SU-DHL-6 (cell line): ENCODE measurements around the gene HSPBP1.

Source experiments
- H2AFZ ChIP-seq: fragments of 200-600 bp; sonication (generic); 2 replicates; pipeline ENCODE4 v1.6.1; 2014; ENCODE audit warnings: low read depth, mild to moderate bottlenecking, moderate library complexity, mixed read lengths, antibody characterized with exemption, low read length; ENCODE audit not compliant: severe bottlenecking
- H3F3A ChIP-seq: fragments of 200-600 bp; shearing (Covaris generic); 2 replicates; pipeline ENCODE4 v1.6.0; 2016; ENCODE audit warnings: antibody characterized with exemption, mild to moderate bottlenecking; ENCODE audit not compliant: insufficient read depth
- H3K27ac ChIP-seq: fragments of 200-600 bp; sonication (generic); 2 replicates; pipeline ENCODE4 v1.5.1; 2016; ENCODE audit warnings: low read depth, mild to moderate bottlenecking, low read length, moderate library complexity, mixed read lengths
- H3K27me3 ChIP-seq: fragments of 200-600 bp; sonication (generic), shearing (Covaris generic); 2 replicates; pipeline ENCODE4 v1.6.0; 2014; ENCODE audit warnings: mild to moderate bottlenecking, low read length
- H3K36me3 ChIP-seq: fragments of 200-600 bp; sonication (generic); 2 replicates; pipeline ENCODE4 v1.6.1; 2014; ENCODE audit warnings: mild to moderate bottlenecking, low read length, mixed read lengths
- H3K4me2 ChIP-seq: fragments of 300-600, 200-600 bp; shearing (Covaris generic), sonication (generic); 2 replicates; pipeline ENCODE4 v1.6.0; 2014; ENCODE audit warnings: low read length, low read depth, mild to moderate bottlenecking; ENCODE audit not compliant: poor library complexity, severe bottlenecking
- H3K4me3 ChIP-seq: fragments of 200-600 bp; sonication (generic); 2 replicates; pipeline ENCODE4 v1.5.1; 2014; ENCODE audit warnings: antibody characterized with exemption, low read length, mild to moderate bottlenecking, mixed read lengths; ENCODE audit not compliant: insufficient read depth, poor library complexity, severe bottlenecking
- H3K79me2 ChIP-seq: fragments of 200-600 bp; sonication (generic); 2 replicates; pipeline ENCODE4 v1.6.1; 2014; ENCODE audit warnings: mild to moderate bottlenecking, low read length, moderate library complexity; ENCODE audit not compliant: insufficient read depth
- H3K9ac ChIP-seq: fragments of 200-600 bp; sonication (generic); 2 replicates; pipeline ENCODE4 v1.7.0; 2014; ENCODE audit warnings: mild to moderate bottlenecking, low read length
- H3K9me2 ChIP-seq: fragments of 200-600 bp; sonication (generic); replicated peaks from 2 replicates; pipeline ENCODE4 v1.6.1; 2014; ENCODE audit warnings: low read length; ENCODE audit not compliant: insufficient read depth
- H3K9me3 ChIP-seq: fragments of 200-600 bp; sonication (generic); 2 replicates; pipeline ENCODE4 v1.6.1; 2014; ENCODE audit warnings: low read length, mixed read lengths; ENCODE audit not compliant: insufficient read depth
- H4K20me1 ChIP-seq: fragments of 200-600 bp; sonication (generic); 2 replicates; pipeline ENCODE4 v1.6.1; 2014; ENCODE audit warnings: low read depth, mild to moderate bottlenecking, antibody characterized with exemption, low read length, moderate library complexity, mixed read lengths
- EZH2phosphoT487 ChIP-seq: fragments of 200-600 bp; sonication (generic), shearing (Covaris generic); conservative IDR thresholded peaks from 2 replicates; pipeline ENCODE4 v1.6.1; 2018; ENCODE audit warnings: mild to moderate bottlenecking, antibody characterized with exemption, low read length, moderate library complexity, mixed read lengths
- TF ChIP-seq, protein P1 (sequence below): fragments of 200-600 bp; sonication (generic); IDR thresholded peaks from one replicate; pipeline ENCODE4 v1.5.1; 2017; ENCODE audit warnings: antibody characterized with exemption, mild to moderate bottlenecking, low read length, moderate library complexity; ENCODE audit not compliant: insufficient read depth, poor library complexity, severe bottlenecking

Gene HSPBP1

DNA sequence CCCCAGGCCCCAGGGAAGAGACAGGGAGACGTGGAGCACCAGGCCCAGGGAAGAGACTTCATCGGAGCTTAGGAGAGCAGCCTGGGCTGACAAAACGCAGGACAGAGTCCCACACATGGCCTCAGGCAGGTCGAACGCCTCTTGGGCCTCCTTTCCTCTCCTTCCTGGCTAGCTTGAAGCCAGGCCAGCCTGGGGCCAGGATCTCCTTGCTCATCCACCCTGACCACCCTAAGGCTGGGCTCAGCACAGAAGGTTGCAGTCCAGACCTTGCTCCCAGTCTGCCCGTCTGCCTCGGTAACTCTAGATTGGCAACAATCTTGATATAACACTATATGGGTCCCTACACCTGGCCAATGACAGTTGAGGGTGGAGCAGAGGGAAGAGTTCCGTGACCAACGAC is 31.2 kb downstream of the HSPBP1 start:
- peaks cover 8% of the 10 kb centered on the region; the same call in 1 of the 2 replicates for H4K20me1 ChIP-seq
- no peaks in the 10 kb centered on the region for H3K9me2 ChIP-seq
- H3F3A ChIP-seq: peaks cover 6% of the 10 kb centered on the region; the same call in 1 of the 2 replicates
- no peak overlapping the region for H3K4me3 ChIP-seq
- H3K9me3 ChIP-seq: no peaks in the 10 kb centered on the region
- H3K79me2 ChIP-seq: peaks cover 72% of the 10 kb centered on the region
- no peak overlapping the region for H3K9ac ChIP-seq
- H3K27me3 ChIP-seq: no peaks in the 10 kb centered on the region
- no peak for TF ChIP-seq EZH2phosphoT487
- TF ChIP-seq, protein P1, sequence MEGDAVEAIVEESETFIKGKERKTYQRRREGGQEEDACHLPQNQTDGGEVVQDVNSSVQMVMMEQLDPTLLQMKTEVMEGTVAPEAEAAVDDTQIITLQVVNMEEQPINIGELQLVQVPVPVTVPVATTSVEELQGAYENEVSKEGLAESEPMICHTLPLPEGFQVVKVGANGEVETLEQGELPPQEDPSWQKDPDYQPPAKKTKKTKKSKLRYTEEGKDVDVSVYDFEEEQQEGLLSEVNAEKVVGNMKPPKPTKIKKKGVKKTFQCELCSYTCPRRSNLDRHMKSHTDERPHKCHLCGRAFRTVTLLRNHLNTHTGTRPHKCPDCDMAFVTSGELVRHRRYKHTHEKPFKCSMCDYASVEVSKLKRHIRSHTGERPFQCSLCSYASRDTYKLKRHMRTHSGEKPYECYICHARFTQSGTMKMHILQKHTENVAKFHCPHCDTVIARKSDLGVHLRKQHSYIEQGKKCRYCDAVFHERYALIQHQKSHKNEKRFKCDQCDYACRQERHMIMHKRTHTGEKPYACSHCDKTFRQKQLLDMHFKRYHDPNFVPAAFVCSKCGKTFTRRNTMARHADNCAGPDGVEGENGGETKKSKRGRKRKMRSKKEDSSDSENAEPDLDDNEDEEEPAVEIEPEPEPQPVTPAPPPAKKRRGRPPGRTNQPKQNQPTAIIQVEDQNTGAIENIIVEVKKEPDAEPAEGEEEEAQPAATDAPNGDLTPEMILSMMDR: no peak
- peaks cover 3% of the 10 kb centered on the region; the same call in 1 of the 2 replicates for H3K36me3 ChIP-seq
- no peak overlapping the region for H2AFZ ChIP-seq
- no peak overlapping the region for H3K27ac ChIP-seq
- H3K4me2 ChIP-seq: no peak overlapping the region

DNA sequence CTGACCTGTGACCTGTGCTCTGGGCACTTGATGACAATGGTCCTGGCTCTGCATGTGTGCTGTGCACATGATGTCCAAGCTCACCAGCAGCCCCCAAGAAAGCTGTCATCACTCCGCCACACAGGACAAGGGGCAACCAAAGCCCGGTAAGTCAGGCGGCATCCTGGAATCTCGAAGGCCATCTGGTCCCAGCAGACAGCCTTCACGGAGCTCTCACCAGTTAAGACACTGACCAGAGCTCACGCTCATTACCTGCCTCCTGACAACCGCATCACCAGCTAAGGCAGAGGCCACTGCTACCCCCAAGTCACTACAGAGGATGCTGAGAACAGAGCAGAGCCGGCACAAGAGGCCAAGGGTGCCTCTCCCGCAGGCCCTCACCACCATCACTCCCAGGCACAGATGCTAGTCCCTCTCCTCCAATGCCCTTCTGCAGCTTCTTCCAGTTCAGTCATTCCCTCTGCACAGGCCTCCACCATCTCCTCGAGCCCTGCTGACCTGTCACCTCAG is 31.7 kb downstream of the HSPBP1 start:
- Histone ChIP-seq H3K9ac (no peak overlapping the region), H4K20me1 (peaks cover 8% of the 10 kb centered on the region; the same call in 1 of the 2 replicates)

DNA sequence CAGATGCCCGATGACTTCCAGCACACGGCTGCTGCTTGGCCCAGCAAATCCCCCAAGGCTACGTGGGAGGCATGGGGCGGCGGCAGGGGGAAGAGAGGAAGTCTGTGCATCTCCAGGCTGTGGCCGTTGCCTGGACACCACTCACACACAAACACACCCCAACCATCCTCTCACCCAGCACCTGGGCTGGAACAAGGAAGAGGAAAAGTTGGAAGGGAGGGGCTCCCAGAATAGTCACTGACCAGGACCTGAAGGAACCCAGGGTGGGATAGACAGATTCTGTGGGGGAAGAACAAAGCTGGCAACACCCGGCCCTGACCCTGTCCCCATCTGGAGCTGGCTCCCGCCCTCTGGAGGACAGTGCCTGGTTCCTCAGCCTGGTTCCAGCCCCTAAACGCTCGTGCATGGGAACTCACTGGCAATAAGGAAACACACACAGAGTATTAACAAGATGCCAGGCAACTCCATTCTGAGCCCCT is 32.2 kb downstream of the HSPBP1 start:
- Histone ChIP-seq H2AFZ (no peak overlapping the region), H4K20me1 (peaks cover 8% of the 10 kb centered on the region; the same call in 1 of the 2 replicates), H3K27me3 (no peaks in the 10 kb centered on the region), H3K4me3 (no peak overlapping the region), H3K4me2 (no peak overlapping the region), H3K9me2 (no peaks in the 10 kb centered on the region), H3K79me2 (peaks cover 62% of the 10 kb centered on the region), H3K9ac (no peak overlapping the region), H3K36me3 (peaks cover 3% of the 10 kb centered on the region; the same call in 1 of the 2 replicates), H3K27ac (no peak overlapping the region), H3K9me3 (no peaks in the 10 kb centered on the region), H3F3A (no peaks in the 10 kb centered on the region)
- TF ChIP-seq, protein P1: no peak
- TF ChIP-seq EZH2phosphoT487: no peak

More for the DNA sequence above, 31.7 kb downstream of the HSPBP1 start:
- H3K27ac ChIP-seq: no peak overlapping the region
- peaks cover under 1% of the 10 kb centered on the region; the same call in 1 of the 2 replicates for H3F3A ChIP-seq
- H3K27me3 ChIP-seq: no peaks in the 10 kb centered on the region
- no peaks in the 10 kb centered on the region for H3K9me3 ChIP-seq
- H3K4me3 ChIP-seq: no peak overlapping the region
- peaks cover 68% of the 10 kb centered on the region for H3K79me2 ChIP-seq
- TF ChIP-seq, protein P1: no peak
- TF ChIP-seq EZH2phosphoT487: no peak
- peaks cover 3% of the 10 kb centered on the region; the same call in 1 of the 2 replicates for H3K36me3 ChIP-seq
- H3K4me2 ChIP-seq: no peak overlapping the region
- no peaks in the 10 kb centered on the region for H3K9me2 ChIP-seq
- H2AFZ ChIP-seq: no peak overlapping the region
